Measurements from ENCODE around the gene OFD1. TPM values are rescaled to one million over a fixed set of nuclear protein-coding genes. Genes with fewer than 3 reads are reported as not detected.

OFD1 gene, protein sequence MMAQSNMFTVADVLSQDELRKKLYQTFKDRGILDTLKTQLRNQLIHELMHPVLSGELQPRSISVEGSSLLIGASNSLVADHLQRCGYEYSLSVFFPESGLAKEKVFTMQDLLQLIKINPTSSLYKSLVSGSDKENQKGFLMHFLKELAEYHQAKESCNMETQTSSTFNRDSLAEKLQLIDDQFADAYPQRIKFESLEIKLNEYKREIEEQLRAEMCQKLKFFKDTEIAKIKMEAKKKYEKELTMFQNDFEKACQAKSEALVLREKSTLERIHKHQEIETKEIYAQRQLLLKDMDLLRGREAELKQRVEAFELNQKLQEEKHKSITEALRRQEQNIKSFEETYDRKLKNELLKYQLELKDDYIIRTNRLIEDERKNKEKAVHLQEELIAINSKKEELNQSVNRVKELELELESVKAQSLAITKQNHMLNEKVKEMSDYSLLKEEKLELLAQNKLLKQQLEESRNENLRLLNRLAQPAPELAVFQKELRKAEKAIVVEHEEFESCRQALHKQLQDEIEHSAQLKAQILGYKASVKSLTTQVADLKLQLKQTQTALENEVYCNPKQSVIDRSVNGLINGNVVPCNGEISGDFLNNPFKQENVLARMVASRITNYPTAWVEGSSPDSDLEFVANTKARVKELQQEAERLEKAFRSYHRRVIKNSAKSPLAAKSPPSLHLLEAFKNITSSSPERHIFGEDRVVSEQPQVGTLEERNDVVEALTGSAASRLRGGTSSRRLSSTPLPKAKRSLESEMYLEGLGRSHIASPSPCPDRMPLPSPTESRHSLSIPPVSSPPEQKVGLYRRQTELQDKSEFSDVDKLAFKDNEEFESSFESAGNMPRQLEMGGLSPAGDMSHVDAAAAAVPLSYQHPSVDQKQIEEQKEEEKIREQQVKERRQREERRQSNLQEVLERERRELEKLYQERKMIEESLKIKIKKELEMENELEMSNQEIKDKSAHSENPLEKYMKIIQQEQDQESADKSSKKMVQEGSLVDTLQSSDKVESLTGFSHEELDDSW
- 10 to 100 TPM; 19.5 to 47.6 TPM for polyA plus RNA-seq

DNA sequence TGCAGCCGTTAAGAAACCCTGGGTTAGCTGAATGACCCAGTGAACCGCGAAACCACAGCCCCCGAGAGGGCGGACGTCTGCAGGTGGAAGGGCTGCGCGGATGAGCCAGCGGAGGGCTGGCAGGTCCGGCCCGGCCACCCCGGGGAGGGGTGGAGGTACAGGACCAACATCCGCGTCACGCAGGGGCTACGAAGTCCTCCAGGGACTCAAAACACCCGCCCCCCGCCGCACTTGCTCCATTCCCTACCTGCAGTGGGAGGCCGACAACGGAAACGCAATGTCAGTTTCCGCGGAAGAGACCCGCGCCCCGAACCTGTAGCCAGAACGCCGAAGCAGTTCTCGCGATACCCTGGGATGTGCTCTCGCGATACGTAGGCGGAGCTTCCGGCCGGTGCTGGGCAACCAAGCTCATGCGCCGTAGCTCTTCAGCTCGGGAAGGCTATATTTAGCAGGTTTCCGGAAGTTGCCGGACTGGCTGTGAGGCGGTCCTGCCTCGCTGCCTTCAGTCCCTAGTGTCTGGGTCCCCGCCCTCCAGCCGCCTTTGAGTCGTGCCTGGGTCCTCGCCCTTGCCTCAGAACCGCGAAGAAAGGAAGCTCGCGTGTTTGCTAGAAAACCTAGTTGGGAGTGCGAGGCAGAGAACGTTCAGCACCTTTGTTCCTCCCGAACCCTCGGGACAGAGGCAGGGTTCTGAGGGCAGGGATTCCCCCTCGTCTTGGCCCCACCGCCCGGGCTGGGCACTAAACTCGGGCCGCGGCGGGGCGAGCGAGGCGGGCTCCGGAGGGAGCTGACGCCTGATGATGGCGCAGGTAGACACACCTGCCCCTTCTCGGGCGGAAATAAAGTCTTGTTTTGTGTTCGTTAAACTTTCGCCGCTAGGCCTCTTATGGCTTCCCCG, at the start of gene OFD1, which contains the start of gene TRAPPC2:
Gene OFD1, plus strand, starts transcription at position 471 of the 895 bp plus-strand sequence. Its CDS starts 324 bp downstream, at position 795.
Gene TRAPPC2, minus strand, starts transcription at position 343 of the 895 bp plus-strand sequence. CDS start 14,657 bp downstream, outside the sequence.
- H3K4me3 ChIP-seq (ENCODE audit: low read depth in 1 of 2, low read length in 2 of 2), result peak within 1 kb of the TSS; percentile 77 to 88
- H3K27ac ChIP-seq (ENCODE audit: low read depth in 2 of 2, low read length in 1 of 2), result peak within 1 kb of the TSS; percentile 96 to 98
- H3K36me3 ChIP-seq (ENCODE audit: control insufficient read depth in 2 of 2, insufficient read depth in 2 of 2, low read length in 1 of 2), result no peaks in the 10 kb centered on the region
- 1% methylated on average over 71 to 75 of the region's 75 CpGs for WGBS, 2 donors
- no peaks in the 10 kb centered on the region for H3K4me1 ChIP-seq (ENCODE audit: control insufficient read depth in 2 of 2, insufficient read depth in 2 of 2, low read length in 1 of 2)
- H3K9me3 ChIP-seq (ENCODE audit: control insufficient read depth in 2 of 2, insufficient read depth in 1 of 2, low read depth in 1 of 2, low read length in 1 of 2), result no peaks in the 10 kb centered on the region
- no peaks in the 10 kb centered on the region for H3K27me3 ChIP-seq (ENCODE audit: control insufficient read depth in 1 of 2, insufficient read depth in 2 of 2, low read length in 2 of 2)

DNA sequence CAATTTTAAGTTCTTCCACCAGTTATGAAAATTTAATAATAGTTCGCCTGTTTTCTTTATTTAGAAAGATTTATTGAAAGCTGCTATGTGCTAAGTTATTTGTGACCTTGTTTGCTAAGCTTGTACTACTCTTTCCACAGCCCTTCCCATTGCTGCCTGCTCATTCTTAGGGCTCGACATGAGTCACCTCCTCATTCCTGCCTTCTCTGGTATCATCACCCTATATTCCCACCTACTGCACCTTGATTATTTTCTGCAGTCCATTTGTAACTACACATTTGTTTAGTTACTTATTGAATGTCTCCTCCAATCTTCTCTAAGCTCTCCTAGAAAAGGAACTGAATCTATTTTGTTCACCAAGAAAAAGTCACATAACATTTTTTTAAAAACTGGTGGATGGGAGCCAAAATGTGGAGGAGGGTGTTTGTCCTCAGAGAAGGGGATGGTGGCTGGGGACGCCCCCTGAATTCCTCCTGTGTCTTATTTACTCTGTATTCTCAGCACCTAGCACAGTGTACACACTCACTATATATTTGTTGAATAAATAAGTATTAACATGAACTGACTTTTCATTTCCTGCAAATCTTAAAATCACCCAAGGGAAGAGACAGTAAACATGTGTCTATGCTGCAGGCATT, 49.3 kb upstream of the OFD1 start:
- WGBS, 2 donors, result 40 to 55% methylated on average over 3 of the region's 3 CpGs
- H3K4me1 ChIP-seq (ENCODE audit: control insufficient read depth in 2 of 2, insufficient read depth in 2 of 2, low read length in 1 of 2), result no peaks in the 10 kb centered on the region
- H3K4me3 ChIP-seq (ENCODE audit: low read depth in 1 of 2, low read length in 2 of 2), result no peak overlapping the region
- H3K36me3 ChIP-seq (ENCODE audit: control insufficient read depth in 2 of 2, insufficient read depth in 2 of 2, low read length in 1 of 2), result no peaks in the 10 kb centered on the region
- no peak overlapping the region for H3K27ac ChIP-seq (ENCODE audit: low read depth in 2 of 2, low read length in 1 of 2)
- no peaks in the 10 kb centered on the region for H3K27me3 ChIP-seq (ENCODE audit: control insufficient read depth in 1 of 2, insufficient read depth in 2 of 2, low read length in 2 of 2)
- H3K9me3 ChIP-seq (ENCODE audit: control insufficient read depth in 2 of 2, insufficient read depth in 1 of 2, low read depth in 1 of 2, low read length in 1 of 2), result no peaks in the 10 kb centered on the region

DNA sequence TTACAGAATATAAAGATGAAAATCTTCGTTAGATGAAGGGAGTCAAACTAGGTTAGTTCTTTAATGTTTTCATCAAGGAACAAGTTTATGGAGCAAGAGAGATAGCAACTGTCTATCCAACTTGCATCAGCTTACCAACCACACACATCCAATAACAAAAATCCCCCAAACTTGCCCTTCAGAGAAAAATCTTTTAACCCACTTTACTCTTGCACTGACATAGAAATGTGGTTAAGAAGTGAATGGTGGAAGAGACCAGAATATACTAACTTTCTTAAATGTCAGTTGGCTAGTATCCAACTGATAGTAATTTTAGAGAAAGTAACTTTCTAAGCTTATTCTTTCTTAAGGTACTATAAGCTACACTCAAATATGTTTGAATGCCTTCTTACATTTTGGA, 47.3 kb upstream of the OFD1 start:
- H3K4me1 ChIP-seq (ENCODE audit: control insufficient read depth in 2 of 2, insufficient read depth in 2 of 2, low read length in 1 of 2), result no peaks in the 10 kb centered on the region
- H3K4me3 ChIP-seq (ENCODE audit: low read depth in 1 of 2, low read length in 2 of 2), result no peak overlapping the region
- H3K9me3 ChIP-seq (ENCODE audit: control insufficient read depth in 2 of 2, insufficient read depth in 1 of 2, low read depth in 1 of 2, low read length in 1 of 2), result no peaks in the 10 kb centered on the region
- H3K27ac ChIP-seq (ENCODE audit: low read depth in 2 of 2, low read length in 1 of 2), result no peak overlapping the region
- H3K36me3 ChIP-seq (ENCODE audit: control insufficient read depth in 2 of 2, insufficient read depth in 2 of 2, low read length in 1 of 2), result no peaks in the 10 kb centered on the region
- WGBS, 2 donors, result 73 to 96% methylated on average over 1 of the region's 1 CpG
- no peaks in the 10 kb centered on the region for H3K27me3 ChIP-seq (ENCODE audit: control insufficient read depth in 1 of 2, insufficient read depth in 2 of 2, low read length in 2 of 2)

DNA sequence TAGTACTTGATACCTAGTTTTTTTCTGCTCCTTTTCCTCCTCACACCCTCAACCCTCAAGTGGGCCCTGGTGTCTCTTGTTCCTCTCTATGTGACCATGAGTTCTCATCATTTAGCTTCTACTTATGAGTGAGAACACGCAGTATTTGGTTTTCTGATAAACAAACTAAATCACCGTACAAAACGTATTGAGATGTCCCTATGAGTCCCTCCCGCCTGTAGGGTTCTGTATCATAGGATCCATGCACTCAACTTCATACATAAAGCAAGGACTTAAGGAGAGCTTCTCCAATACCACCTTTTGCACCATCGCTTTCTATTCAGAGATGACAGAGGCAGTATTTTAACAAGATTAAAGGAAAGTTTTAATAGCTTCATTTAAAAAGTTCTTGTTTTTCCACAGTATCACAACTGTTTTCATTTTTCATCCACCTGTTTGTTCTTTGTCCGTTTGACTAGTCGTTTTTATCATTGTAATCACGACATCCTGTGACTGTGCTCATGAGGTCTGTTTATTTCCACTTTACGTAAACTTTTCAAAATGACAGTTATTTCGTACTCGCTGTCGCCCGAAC, 46.1 kb upstream of the OFD1 start:
- Histone ChIP-seq H3K4me1 (ENCODE audit: control insufficient read depth in 2 of 2, insufficient read depth in 2 of 2, low read length in 1 of 2) (no peaks in the 10 kb centered on the region), H3K36me3 (ENCODE audit: control insufficient read depth in 2 of 2, insufficient read depth in 2 of 2, low read length in 1 of 2) (no peaks in the 10 kb centered on the region), H3K27ac (ENCODE audit: low read depth in 2 of 2, low read length in 1 of 2) (peak overlapping the region; percentile 9 to 98), H3K9me3 (ENCODE audit: control insufficient read depth in 2 of 2, insufficient read depth in 1 of 2, low read depth in 1 of 2, low read length in 1 of 2) (no peaks in the 10 kb centered on the region), H3K27me3 (ENCODE audit: control insufficient read depth in 1 of 2, insufficient read depth in 2 of 2, low read length in 2 of 2) (peaks cover 0 to 6% of the 10 kb centered on the region in 2 donors), H3K4me3 (ENCODE audit: low read depth in 1 of 2, low read length in 2 of 2) (peak overlapping the region; percentile 56 to 87)
- 6 to 9% methylated on average over 13 of the region's 13 CpGs for WGBS, 2 donors

DNA sequence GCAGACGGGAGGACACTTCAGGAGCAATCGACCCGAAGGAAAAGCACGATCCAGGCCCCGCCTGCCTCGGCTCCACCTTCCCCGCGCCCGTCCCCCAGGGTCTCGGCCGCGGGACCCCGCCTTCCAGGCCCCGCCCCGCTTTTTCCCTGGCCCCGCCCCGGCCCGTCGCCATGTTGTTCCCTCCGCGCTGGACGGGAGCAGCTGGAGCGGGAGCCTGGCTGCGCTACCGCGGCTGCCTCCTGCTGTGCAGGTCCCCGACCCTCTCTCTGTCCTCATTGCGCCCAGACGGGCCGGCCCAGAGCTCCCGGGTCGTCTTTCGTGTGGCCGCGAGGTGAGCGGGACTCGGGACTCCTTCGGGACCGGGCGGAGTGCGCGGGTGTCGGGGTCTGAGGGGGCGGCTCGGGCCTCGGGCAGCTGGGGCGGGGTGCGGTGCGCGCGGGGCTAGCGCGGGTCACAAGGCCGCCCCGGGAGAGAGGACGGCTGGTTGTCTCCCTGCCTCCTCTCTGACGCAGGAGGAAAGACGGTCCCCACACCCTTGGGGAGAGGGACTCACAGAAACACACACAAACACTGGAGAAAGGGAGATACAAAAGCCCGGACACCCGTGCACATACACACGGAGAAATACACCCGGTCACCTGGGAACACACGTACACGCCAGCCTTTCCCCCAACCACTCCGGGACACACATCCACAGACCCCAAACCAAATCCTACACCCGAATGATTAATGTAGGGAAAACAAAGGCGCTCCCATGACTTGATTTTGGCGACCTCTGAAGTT, 45.4 kb upstream of the OFD1 start, which contains the start of gene RAB9A:
Gene RAB9A, plus strand, starts transcription at position 171 of the 783 bp plus-strand sequence. CDS start 19,619 bp downstream, outside the sequence.
- Histone ChIP-seq H3K27me3 (ENCODE audit: control insufficient read depth in 1 of 2, insufficient read depth in 2 of 2, low read length in 2 of 2) (peaks cover 0 to 6% of the 10 kb centered on the region in 2 donors), H3K9me3 (ENCODE audit: control insufficient read depth in 2 of 2, insufficient read depth in 1 of 2, low read depth in 1 of 2, low read length in 1 of 2) (no peaks in the 10 kb centered on the region), H3K4me3 (ENCODE audit: low read depth in 1 of 2, low read length in 2 of 2) (peak within 1 kb of the TSS; percentile 56 to 87), H3K36me3 (ENCODE audit: control insufficient read depth in 2 of 2, insufficient read depth in 2 of 2, low read length in 1 of 2) (no peaks in the 10 kb centered on the region), H3K27ac (ENCODE audit: low read depth in 2 of 2, low read length in 1 of 2) (peak within 1 kb of the TSS; percentile 93 to 98), H3K4me1 (ENCODE audit: control insufficient read depth in 2 of 2, insufficient read depth in 2 of 2, low read length in 1 of 2) (no peaks in the 10 kb centered on the region)
- WGBS, 2 donors, result 1 to 2% methylated on average over 64 to 68 of the region's 68 CpGs

DNA sequence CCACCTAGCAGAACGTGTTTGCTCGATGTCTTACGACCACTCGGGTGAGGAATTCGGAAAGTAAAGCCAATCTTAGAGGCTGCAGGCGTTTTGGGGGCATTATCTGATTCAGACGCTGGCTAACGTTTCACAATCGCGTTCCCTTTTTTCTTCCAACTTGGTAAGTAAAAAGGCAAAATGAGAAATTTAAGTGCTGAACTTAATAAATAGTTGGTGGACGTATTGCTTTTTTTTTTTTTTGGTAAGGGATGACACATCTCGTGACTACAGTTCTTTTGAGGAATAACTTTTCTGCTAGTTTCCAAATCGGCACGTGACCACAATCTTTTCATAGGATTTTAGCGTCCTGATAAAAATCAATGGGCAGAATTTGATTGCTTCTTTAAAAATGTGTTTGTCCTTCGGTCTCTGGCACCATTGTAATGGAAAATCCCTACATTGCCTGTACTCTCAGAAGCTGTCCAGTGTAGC, 44.8 kb upstream of the OFD1 start:
- Histone ChIP-seq H3K27ac (ENCODE audit: low read depth in 2 of 2, low read length in 1 of 2) (peak overlapping the region; percentile 93 to 98), H3K9me3 (ENCODE audit: control insufficient read depth in 2 of 2, insufficient read depth in 1 of 2, low read depth in 1 of 2, low read length in 1 of 2) (no peaks in the 10 kb centered on the region), H3K4me3 (ENCODE audit: low read depth in 1 of 2, low read length in 2 of 2) (peak overlapping the region; percentile 56 to 87), H3K36me3 (ENCODE audit: control insufficient read depth in 2 of 2, insufficient read depth in 2 of 2, low read length in 1 of 2) (no peaks in the 10 kb centered on the region), H3K4me1 (ENCODE audit: control insufficient read depth in 2 of 2, insufficient read depth in 2 of 2, low read length in 1 of 2) (no peaks in the 10 kb centered on the region), H3K27me3 (ENCODE audit: control insufficient read depth in 1 of 2, insufficient read depth in 2 of 2, low read length in 2 of 2) (peaks cover 0 to 6% of the 10 kb centered on the region in 2 donors)
- WGBS, 2 donors, result 0 to 5% methylated on average over 16 of the region's 16 CpGs

DNA sequence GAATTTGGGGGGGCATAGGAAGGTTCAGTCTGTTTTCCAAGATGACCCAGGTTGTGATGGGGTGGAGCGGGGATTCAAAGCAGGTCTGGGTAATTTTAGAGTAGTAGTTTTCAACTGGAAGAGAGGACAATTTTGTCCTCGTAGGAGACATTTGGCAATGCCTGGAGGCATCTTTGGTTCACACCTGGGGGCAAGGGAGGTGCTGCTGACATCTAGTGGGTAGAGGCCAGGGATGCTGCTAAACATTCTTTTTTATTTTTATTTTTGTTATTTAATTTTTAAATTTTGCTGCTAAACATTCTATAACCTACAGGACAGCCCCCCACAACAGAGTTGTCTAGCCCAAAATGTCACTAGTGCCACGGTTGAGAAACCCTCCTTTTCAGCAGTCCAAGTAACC, 43.7 kb upstream of the OFD1 start:
- Histone ChIP-seq H3K9me3 (ENCODE audit: control insufficient read depth in 2 of 2, insufficient read depth in 1 of 2, low read depth in 1 of 2, low read length in 1 of 2) (no peaks in the 10 kb centered on the region), H3K4me3 (ENCODE audit: low read depth in 1 of 2, low read length in 2 of 2) (peak overlapping the region in 1 of 2 donors; percentile 56), H3K4me1 (ENCODE audit: control insufficient read depth in 2 of 2, insufficient read depth in 2 of 2, low read length in 1 of 2) (no peaks in the 10 kb centered on the region), H3K27ac (ENCODE audit: low read depth in 2 of 2, low read length in 1 of 2) (no peak overlapping the region), H3K27me3 (ENCODE audit: control insufficient read depth in 1 of 2, insufficient read depth in 2 of 2, low read length in 2 of 2) (peaks cover 0 to 6% of the 10 kb centered on the region in 2 donors), H3K36me3 (ENCODE audit: control insufficient read depth in 2 of 2, insufficient read depth in 2 of 2, low read length in 1 of 2) (no peaks in the 10 kb centered on the region)
- WGBS, 2 donors, result 51 to 58% methylated on average over 3 of the region's 3 CpGs
